GM19438 (cell line): ENCODE data around the gene GUCY1B1.

Source experiments
- ATAC-seq: cut with Tn5 transposase; IDR thresholded peaks from one replicate; pipeline ENCODE4 v1.9.1; 2021; ENCODE audit warnings: low read depth; ENCODE audit not compliant: unreplicated experiment

Gene GUCY1B1

DNA sequence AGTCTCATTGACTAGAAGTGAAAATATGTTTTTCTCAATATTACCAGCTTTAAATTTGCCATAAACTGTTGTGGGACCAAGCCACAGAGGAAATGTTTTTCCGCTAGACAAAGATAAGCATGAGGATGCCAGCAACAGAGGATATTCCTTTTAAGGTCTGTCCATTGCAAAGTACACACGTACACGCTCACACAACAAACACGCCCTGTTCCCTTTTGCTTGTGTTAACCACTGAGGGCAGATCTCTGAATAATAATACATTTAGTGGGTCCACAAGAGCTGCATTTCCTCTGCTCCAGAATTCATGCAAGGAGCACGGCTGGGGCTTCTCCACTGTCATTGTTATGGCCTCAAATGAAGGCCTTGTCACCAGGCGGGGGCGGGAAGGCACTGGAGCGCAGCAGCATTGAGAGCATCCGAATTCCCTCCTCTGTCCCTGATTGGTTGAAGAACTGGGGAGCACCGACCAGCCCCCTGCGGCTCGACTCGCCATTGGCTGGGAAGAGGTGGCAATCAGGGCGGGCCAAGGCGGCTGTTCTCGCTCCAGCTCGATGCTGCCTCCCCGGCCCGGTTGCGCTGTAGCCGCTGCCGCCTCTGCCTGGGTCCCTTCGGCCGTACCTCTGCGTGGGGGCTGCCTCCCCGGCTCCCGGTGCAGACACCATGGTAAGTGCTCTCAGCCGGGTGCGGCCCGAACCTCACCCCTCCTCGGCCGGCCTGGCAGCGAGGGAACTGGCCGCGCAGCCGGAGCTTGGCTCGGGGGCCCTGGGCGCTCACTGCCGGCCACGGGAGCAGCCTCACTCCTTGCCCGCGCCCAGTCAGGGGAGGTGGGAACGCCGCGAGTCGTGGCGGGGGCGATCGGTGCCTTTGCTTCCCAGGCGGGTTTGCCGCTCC lies at the start of gene GUCY1B1:
Gene GUCY1B1, plus strand, starts transcription at position 541 of the 891 bp plus-strand sequence. Its CDS starts 120 bp downstream, at position 661.
- peak; percentile 95 for ATAC-seq

DNA sequence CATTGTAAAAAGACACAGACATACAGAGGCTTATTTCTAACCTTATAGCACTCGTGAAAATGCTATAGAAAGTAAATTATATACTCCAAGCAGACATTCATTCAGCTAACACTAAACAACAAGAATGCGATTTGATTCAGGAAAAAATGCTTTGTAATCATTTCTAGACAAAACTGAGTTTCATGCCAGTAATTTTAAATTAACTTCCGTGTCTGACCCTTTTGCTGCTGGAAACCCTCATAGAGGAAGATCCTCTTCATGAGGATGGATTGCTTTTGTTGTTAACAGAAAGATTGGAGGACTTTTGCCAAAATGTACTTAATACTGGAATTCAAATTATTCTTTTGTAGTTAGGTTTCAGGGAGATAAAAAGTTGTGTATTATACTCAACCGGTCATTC lies 48.9 kb upstream of the GUCY1B1 start:
- ATAC-seq, result no peak

DNA sequence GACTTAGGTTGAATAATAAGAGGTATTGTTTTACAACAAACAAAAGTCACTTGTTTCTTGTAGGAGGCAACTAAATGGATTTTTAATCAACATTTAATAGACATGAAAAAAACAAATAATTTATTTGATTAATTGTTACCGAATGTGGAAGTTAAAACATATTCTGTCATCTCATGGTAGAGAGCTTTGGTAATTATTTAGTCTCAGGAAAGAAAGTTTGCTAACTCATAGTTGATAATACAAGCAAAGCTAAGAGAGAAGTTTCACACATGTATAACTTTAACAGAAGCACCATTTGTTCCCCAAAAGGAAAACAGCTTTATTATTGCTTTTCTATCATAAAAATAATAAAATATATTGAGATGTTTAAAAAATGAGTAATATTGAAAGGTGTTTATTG lies 47.3 kb upstream of the GUCY1B1 start:
- no peak for ATAC-seq

- no peak for ATAC-seq
Measured at GRCh38 chr4:155712846-155713245, 46.0 kb upstream of the GUCY1B1 start.

GRCh38 chr4:155713911-155714310 lies 44.9 kb upstream of the GUCY1B1 start:
- no peak for ATAC-seq

GRCh38 chr4:155722336-155722735 lies 36.5 kb upstream of the GUCY1B1 start:
- no peak for ATAC-seq

GRCh38 chr4:155722816-155723499 lies 35.9 kb upstream of the GUCY1B1 start:
- no peak for ATAC-seq

DNA sequence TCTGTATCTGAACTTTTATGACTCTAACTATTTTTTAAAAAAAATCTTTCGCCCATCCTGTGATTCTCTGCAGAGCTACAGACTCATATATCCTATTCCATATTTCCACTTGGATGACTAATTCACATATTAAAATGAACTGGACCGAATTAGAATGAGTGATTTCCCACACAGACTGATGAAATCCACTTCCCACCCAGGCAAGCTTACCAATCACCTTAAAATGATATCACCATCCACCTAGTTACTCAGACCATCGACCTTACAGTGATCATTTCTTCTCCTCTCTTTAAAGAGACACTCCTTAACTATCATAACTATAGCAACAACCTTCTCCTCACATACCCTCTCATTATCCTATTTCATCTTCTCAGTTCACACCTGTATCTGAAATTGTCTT lies 34.1 kb upstream of the GUCY1B1 start:
- no peak for ATAC-seq

DNA sequence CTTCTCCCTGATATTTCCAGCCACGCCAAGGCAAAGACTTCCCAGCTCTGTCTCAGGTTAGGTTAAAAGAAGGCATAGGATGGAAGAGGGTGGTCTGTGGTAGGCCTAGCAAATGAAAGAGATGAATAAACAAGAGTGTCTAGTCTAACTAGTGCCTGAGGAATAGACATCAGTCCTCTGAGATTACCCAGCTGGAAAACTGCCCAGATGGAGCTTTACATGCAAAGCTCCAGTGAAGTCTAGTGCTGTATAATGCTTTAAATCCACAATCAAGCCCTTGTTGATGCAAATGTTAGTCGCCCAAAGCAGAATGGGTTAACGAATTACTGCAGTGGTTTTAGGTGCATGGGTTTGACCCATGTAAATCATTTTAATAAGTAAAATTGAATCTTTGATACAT lies 24.8 kb upstream of the GUCY1B1 start:
- ATAC-seq, result no peak

DNA sequence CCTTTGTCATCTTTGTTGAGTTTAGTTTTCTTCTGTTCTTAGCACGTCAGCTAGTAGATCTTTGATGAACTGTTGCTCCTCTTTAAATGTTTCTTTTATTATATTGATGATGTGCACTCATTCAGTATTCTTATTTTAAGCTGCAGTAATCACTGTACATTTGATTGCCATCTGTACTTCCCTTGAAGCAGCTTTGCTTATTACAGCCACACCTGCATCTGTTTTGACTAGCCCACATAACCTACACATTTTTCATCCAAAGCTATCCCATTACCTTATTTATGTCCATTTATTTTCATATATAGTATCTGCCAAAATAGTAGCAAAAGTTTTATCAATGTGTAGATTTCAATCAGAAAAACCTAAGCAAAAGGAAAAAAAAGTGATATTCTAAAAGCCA lies 23.9 kb upstream of the GUCY1B1 start:
- no peak for ATAC-seq

DNA sequence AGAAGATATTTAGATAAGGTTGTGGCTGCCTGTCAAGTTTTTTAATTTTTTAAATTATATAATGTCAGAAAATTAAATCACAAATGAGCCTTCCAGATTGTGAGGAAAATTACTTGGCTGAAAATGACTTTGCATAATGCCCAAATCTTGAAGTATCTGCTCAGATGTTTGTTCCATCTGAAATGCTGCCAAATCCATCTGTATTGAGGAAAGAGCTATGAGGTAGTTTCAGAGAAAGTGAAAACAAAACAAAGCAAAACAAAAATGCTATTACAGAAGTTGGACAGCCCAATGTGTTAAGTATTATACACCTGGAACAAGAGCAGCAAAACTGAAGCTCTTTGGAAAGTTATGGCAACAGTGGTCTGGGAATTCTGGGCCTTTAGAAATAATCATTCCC lies 23.3 kb upstream of the GUCY1B1 start:
- ATAC-seq, result no peak

DNA sequence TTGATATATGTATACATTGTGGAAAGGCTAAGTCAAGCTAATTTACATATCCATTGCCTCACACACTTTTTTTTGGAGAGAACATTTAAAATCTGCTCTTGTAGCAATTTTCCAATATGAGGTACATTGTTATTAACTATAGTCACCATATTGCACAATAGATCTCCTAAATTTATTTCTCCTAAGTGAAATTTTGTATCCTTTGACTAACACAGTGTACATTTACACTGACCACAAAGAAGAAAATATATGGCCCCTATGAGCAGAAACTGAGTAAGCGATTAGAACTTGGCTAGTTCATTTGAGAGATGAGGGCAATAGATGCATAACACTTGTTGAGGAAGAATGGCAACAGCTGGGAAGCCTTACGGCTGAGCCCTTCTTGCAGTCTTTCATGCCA lies 20.3 kb upstream of the GUCY1B1 start:
- ATAC-seq, result no peak

DNA sequence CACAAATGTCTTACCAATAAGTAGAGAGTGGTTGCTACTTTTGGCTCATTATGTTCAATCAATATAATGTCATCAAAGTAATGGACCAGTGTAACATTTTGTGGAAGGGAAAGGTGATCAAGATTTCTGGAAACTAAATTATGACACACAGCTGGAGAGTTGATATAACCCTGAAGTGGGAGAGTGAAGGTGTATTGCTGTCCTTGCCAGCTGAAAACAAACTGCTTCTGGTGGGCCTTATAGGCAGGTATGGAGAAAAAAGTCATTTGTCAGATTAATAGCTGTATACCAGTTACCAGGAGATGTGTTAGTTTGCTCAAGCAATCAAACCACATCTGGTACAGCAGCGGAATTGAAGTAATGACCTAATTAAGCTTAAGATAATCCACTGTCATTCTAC lies 17.3 kb upstream of the GUCY1B1 start:
- no peak for ATAC-seq

DNA sequence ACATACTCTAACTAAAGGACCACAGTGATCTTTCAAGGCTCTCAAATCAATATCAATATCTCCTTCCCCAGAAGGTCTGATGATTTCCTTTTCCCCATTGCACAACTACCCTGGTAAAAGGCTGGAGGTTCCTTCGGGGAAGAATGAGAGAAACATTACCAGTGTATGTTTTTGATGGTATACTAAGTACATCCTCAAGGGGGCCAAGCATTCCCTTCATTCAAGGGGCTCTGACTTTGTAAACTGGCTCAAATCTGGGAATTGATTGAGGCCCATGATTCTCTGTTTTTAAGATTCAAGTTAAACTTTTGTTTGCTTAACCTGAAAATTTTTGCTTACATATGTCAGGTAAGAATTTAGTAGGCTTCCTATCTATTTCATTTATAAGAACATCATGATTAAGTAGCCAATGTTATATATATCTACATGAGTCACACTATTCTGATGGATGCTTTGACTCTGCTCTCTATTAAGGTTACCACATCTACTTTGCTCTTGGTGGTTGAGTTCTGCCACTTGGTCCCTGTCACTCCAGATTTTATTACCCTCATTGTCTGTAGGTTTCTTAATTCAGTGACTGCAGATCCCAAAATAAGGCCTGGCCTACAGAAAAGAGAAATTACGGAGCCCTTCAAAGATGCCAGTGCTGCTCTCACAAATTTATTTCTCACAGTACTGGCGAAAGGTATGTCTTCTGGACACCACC lies 16.4 kb upstream of the GUCY1B1 start:
- ATAC-seq, result no peak

- no peak for ATAC-seq
Measured at GRCh38 chr4:155745984-155746383, 12.8 kb upstream of the GUCY1B1 start.

- no peak for ATAC-seq
Measured at GRCh38 chr4:155748039-155748438, 10.8 kb upstream of the GUCY1B1 start.

DNA sequence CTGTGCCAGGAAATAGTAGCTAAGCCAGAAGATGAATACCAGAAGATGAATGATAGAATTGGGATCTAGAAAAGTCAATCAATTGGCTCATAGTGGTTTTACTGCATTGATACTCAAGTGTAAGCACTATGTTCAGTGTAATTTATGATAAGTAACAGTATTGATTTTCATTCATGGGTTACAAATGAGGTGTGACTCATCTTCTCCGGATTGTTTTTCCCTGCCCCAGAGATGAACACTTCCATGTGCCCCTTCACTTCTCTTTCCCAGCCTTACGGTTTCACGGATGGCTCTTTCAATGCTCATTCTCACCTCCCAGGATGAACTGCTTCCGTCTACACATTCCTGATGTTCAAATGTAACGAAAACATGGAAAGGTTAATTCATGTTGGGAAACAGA lies 9.8 kb upstream of the GUCY1B1 start:
- no peak for ATAC-seq

- ATAC-seq, result no peak
Measured at GRCh38 chr4:155751569-155751968, 7.3 kb upstream of the GUCY1B1 start.

- ATAC-seq, result no peak
Measured at GRCh38 chr4:155757745-155758265, 1.0 kb upstream of the GUCY1B1 start.

- peak; percentile 23 for ATAC-seq
Measured at GRCh38 chr4:155759372-155760252, 791 bp downstream of the GUCY1B1 start.
